GM15510 (cell line): ENCODE measurements around the gene SPATS2L.

Experiments
- POLR2A ChIP-seq: IDR thresholded peaks from 3 replicates; pipeline ENCODE4 v1.6.1; 2011; ENCODE audit warnings: borderline replicate concordance; ENCODE audit not compliant: insufficient read length; ENCODE audit errors: extremely low read depth

The SPATS2L gene

DNA sequence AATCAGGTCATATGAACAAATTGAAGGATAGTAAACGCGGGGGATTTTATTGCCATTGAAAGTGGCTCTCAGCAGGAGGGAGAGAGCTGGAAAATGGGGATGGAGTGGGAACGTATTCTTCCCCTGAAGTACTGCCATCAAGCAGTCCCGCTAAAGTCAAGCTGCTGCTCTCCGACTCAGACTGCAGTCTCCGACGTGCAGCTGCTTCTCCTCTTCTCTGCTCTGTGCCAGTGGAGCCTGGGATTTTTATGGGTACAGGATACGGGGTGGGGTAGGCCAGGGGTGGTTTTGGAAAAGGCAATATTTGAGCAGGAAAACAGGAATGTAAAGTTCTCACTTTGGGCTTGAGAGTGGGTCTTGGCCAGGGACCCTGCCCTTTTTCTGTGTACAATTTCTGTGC, 170.3 kb downstream of the SPATS2L start:
- TF ChIP-seq POLR2A = no peak

DNA sequence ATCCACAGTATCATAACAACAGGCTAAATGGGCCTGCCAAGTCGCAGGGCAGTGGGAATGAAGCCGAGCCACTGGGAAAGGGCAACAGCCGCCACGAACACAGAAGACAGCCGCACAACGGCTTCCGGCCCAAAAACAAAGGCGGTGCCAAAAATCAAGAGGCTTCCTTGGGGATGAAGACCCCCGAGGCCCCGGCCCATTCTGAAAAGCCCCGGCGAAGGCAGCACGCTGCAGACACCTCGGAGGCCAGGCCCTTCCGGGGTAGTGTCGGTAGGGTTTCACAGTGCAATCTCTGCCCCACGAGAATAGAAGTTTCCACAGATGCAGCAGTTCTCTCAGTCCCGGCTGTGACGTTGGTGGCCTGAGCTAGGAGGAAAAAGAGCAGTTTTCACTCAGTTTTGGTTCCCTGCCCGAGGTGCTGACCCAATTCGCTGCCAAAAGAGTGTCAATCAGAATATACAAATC, 171.2 kb downstream of the SPATS2L start:
- TF ChIP-seq POLR2A = no peak

- no peak for TF ChIP-seq POLR2A
These were observed 173.3 kb downstream of the SPATS2L start for GRCh38 chr2:200479692-200480265.

GRCh38 chr2:200482194-200482593, 175.7 kb downstream of the SPATS2L start:
- no peak for TF ChIP-seq POLR2A

GRCh38 chr2:200483729-200484198, 177.3 kb downstream of the SPATS2L start:
- no peak for TF ChIP-seq POLR2A

- no peak for TF ChIP-seq POLR2A
These were observed 178.4 kb downstream of the SPATS2L start for GRCh38 chr2:200484934-200485333.

GRCh38 chr2:200486529-200486928, 180.0 kb downstream of the SPATS2L start:
- TF ChIP-seq POLR2A = no peak

- no peak for TF ChIP-seq POLR2A
These were observed 181.7 kb downstream of the SPATS2L start for GRCh38 chr2:200488169-200488568.

DNA sequence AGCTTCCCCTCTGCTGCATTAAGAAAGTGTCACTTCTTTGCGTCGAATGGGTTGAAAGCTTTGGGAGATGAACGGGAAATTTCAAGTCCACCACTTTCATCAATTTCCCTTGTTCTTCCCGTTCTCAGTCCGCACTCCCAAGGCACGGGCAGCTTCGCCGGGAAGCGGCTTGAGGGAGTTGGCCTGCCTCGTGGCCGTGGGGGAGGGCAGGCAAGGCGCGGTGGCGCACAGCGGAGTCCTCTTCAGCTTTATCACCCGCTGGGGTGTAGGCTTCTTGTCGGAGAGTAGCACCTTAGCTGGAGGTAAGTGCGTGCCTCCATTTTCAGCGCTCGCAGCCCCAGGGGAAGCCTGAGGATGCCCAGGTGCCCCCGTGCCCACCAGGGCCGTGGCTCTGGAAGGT, 183.5 kb downstream of the SPATS2L start:
- no peak for TF ChIP-seq POLR2A

GRCh38 chr2:200492656-200493055, 186.2 kb downstream of the SPATS2L start:
- no peak for TF ChIP-seq POLR2A

- TF ChIP-seq POLR2A = no peak
These were observed 187.6 kb downstream of the SPATS2L start for GRCh38 chr2:200494048-200494447.

DNA sequence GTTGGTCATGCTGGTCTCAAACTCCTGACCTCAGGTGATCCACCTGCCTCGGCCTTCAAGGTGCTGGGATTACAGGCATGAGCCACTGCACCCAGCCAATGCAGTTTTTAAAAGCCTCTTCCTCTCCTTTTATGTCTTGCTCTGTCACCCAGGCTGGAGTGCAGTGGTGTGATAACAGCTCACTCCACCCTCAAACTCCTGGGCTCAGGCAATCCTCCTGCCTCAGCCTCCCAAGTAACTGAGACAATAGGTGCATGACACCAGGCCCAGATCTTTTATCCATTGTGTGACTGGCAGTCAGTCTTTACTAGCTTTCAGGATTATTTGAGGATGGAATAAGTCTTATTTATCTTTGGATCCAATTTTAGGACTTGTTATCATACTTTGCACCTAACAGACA, 190.2 kb downstream of the SPATS2L start:
- no peak for TF ChIP-seq POLR2A

DNA sequence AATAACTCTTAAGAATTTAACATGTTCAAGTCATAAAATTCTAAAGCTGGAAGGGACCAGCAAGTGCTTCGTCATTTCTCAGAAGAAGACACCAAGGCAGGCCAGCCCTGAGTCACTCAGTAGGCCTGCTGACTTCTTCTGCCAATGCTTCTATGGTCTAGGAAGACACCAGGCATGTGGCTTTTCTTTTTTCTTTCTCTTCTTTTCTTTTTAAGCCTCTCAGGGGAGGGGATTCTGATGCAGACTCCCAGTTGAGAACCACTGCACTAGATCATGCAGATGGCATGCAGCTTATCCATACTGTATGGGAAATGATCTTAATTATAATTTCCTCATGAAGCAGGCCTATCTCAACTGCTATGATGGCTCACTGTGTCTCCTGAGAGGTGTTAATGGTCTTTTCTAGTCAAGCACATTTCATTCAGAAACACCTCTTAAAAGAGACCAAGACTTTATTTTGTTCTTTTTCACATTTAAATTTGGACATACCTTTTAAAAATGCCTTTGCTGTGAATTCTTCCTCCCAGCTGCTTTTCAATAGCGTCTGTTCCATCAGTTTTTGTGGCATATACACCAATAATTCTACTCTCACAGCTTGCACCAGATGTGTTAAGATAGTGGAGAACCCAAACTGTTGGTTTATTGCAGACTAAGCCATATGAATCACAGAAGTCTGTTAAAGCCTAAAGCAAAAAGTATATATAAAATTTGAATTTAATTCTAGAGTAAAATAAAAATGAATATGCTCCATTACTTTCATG, 192.1 kb downstream of the SPATS2L start:
- TF ChIP-seq POLR2A = no peak

GRCh38 chr2:200502196-200502595, 195.7 kb downstream of the SPATS2L start:
- TF ChIP-seq POLR2A = no peak

DNA sequence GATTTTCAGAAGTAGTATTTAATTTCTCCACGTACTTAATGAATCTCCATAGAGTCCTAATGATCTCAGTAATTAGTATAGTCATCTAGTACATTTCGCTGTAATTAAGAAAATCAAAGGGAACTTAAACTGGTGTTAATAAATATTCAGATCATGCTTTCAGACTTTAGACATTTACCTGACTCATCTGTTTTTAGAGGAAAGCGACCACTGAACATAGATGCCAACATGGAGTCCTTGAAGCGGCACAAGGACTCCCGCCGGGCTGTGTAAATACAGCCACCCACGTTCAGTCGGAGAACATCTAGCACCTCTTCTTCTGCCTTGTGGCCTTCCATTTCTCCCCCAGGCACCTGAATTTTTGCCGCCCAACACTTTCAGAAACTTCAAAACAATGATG, 200.2 kb downstream of the SPATS2L start:
- no peak for TF ChIP-seq POLR2A

DNA sequence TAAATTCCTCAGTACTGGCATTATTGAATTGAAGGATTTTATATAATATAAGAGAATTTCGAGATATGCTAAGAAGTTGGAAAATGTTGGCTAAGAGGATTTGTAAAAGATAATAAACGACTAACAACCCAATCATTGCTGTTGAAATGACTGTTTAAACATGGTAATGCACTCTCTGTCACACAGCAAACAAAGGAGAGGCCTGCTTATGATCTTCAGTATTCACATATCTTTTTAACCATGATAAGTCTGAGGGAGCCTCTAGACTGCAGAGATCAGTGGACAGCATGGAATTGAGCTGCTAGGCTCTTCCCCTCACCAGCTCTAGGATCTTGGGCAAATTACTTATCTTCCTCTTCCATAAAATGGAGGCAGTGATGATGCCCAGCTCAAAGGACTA, 200.7 kb downstream of the SPATS2L start:
- TF ChIP-seq POLR2A = no peak

DNA sequence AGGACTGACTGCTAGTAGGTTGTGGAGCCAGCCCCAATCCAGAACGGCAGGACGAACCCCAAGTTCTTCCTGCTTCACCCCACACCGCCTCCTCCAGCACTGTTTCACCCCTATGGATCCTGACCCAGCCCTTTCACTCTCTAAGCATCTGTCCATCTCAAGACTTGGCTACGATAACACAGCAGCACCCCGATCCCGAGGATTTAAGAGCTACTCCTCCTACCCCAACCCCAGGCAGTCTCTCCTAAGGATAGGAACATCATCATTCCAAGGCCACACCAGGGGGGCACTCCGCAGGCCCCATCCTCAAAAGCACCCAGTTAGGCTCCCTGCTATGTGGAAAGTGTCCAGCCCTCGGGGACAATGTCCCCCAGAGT, 202.7 kb downstream of the SPATS2L start:
- no peak for TF ChIP-seq POLR2A
